GM23338 (cell line): ENCODE measurements around the gene HPGD. TPM values are rescaled to one million over a fixed set of nuclear protein-coding genes. Genes with fewer than 3 reads are reported as not detected.

Experiments used
- ATAC-seq: fragments of 200-7000 bp; cut with Tn5 transposase; 3 replicates; pipeline ENCODE4 v1.9.1; 2020
- DNase-seq: peaks from one replicate; pipeline ENCODE4 v3.0.0-alpha.2; 2015; ENCODE audit warnings: low spot score
- H2AFZ ChIP-seq: fragments of 200-600 bp; sonication (generic); 2 replicates; pipeline ENCODE4 v1.8.0; 2016; ENCODE audit warnings: antibody characterized with exemption, mild to moderate bottlenecking, moderate library complexity
- H3F3A ChIP-seq: fragments of 200-600 bp; sonication (generic); replicated peaks from 2 replicates; pipeline ENCODE4 v1.8.0; 2017; ENCODE audit warnings: antibody characterized with exemption, mixed run types, low read depth
- H3K27ac ChIP-seq: fragments of 200-600 bp; sonication (generic); 2 replicates; pipeline ENCODE4 v1.6.1; 2016; ENCODE audit warnings: low read depth
- H3K27me3 ChIP-seq: fragments of 200-600 bp; sonication (generic); 2 replicates; pipeline ENCODE4 v1.8.0; 2016; ENCODE audit warnings: mild to moderate bottlenecking, mixed run types, moderate library complexity; ENCODE audit not compliant: insufficient read depth
- H3K36me3 ChIP-seq: fragments of 200-600 bp; sonication (generic); 2 replicates; pipeline ENCODE4 v1.8.0; 2016; ENCODE audit warnings: mild to moderate bottlenecking; ENCODE audit not compliant: insufficient read depth
- H3K4me1 ChIP-seq: fragments of 200-600 bp; sonication (generic); 2 replicates; pipeline ENCODE4 v1.8.0; 2016; ENCODE audit warnings: mild to moderate bottlenecking, moderate library complexity; ENCODE audit not compliant: insufficient read depth
- H3K4me2 ChIP-seq: fragments of 200-600 bp; sonication (generic); 2 replicates; pipeline ENCODE4 v1.7.1; 2017; ENCODE audit warnings: mixed run types
- H3K4me3 ChIP-seq: fragments of 200-600 bp; sonication (generic); 2 replicates; pipeline ENCODE4 v1.6.1; 2016; ENCODE audit warnings: mixed run types
- H3K79me2 ChIP-seq: fragments of 200-600 bp; sonication (generic); replicated peaks from 2 replicates; pipeline ENCODE4 v1.8.0; 2017; ENCODE audit warnings: mild to moderate bottlenecking; ENCODE audit not compliant: insufficient read depth
- H3K9me2 ChIP-seq: fragments of 200-600 bp; sonication (generic); 2 replicates; pipeline ENCODE4 v1.8.0; 2017; ENCODE audit not compliant: insufficient read depth
- H4K20me1 ChIP-seq: fragments of 200-600 bp; sonication (generic); replicated peaks from 2 replicates; pipeline ENCODE4 v1.8.0; 2017; ENCODE audit warnings: mild to moderate bottlenecking; ENCODE audit not compliant: insufficient read depth
- H3K27ac Mint-ChIP-seq: 2 replicates; pipeline ENCODE4 v1.8.0; 2020; ENCODE audit warnings: inconsistent platforms, mild to moderate bottlenecking, moderate library complexity, mixed read lengths
- H3K27me3 Mint-ChIP-seq: 3 replicates; pipeline ENCODE4 v1.8.0; 2022; ENCODE audit warnings: low read depth, mild to moderate bottlenecking, moderate library complexity, mixed read lengths, inconsistent platforms; ENCODE audit not compliant: insufficient read depth, poor library complexity
- H3K36me3 Mint-ChIP-seq: 3 replicates; pipeline ENCODE4 v1.8.0; 2021; ENCODE audit warnings: low read depth, mild to moderate bottlenecking, inconsistent platforms, moderate library complexity, mixed read lengths
- H3K4me1 Mint-ChIP-seq: 3 replicates; pipeline ENCODE4 v1.8.0; 2020; ENCODE audit warnings: mild to moderate bottlenecking, inconsistent platforms, mixed read lengths
- H3K4me3 Mint-ChIP-seq: 3 replicates; pipeline ENCODE4 v1.8.0; 2021; ENCODE audit warnings: moderate library complexity, mild to moderate bottlenecking, inconsistent platforms, mixed read lengths
- H3K9me3 Mint-ChIP-seq: 3 replicates; pipeline ENCODE4 v1.8.0; 2020; ENCODE audit warnings: moderate library complexity, mild to moderate bottlenecking, inconsistent platforms, mixed read lengths
- NANOG ChIP-seq: IDR thresholded peaks from 2 replicates; pipeline ENCODE4 v1.6.1; 2016; ENCODE audit warnings: antibody characterized with exemption, borderline replicate concordance
- STAT1 ChIP-seq: IDR thresholded peaks from one replicate; pipeline ENCODE4 v1.6.1; 2016; ENCODE audit warnings: antibody characterized with exemption; ENCODE audit not compliant: unreplicated experiment
- polyA plus RNA-seq: library from polyadenylated mRNA; unstranded; fragments of >200 nt; fragmentation: Nextera tagmentation; extraction: Ambion mirVana; gene quantifications from 2 replicates; pipeline ENCODE4 v1.2.1, GENCODE V29; 2016
- total RNA-seq: library from RNA; depleted of rRNA; stranded (reverse); fragments of >200 nt; shearing (Covaris generic); gene quantifications from 2 replicates; pipeline ENCODE4 v1.2.3, GENCODE V29; 2014
- TF ChIP-seq, protein P1 (sequence below): fragments of 250-450 bp; sonication (Bioruptor Pico); IDR thresholded peaks from 2 replicates; pipeline ENCODE4 v1.5.0; 2020; ENCODE audit warnings: mild to moderate bottlenecking, moderate library complexity
- TF ChIP-seq, protein P2 (sequence below), 2 experiments: fragments of 200-600 bp in 1 of 2; sonication (generic) in 1 of 2; conservative IDR thresholded peaks; 2 replicates each; pipeline versions ENCODE4 v1.5.1 to v1.6.1; 2016 to 2017; ENCODE audit warnings: antibody characterized with exemption in 2 of 2, low read depth in 2 of 2, mild to moderate bottlenecking in 2 of 2, moderate library complexity in 1 of 2

Gene HPGD
- total and polyA plus RNA-seq, 2 experiments from 2014 or later: 5.6 to 9.1 TPM

- DNase-seq (no peak), ATAC-seq (no peak)
- no peak overlapping the region for H3K4me3 ChIP-seq
- H3F3A ChIP-seq: no peaks in the 10 kb centered on the region
- peaks cover 15% of the 10 kb centered on the region for H3K4me1 ChIP-seq
- H3K79me2 ChIP-seq: no peaks in the 10 kb centered on the region
- H3K4me2 ChIP-seq: no peak overlapping the region
- no peak overlapping the region for H3K27ac ChIP-seq
- no peaks in the 10 kb centered on the region for H3K27me3 ChIP-seq
- TF ChIP-seq STAT1: no peak
- TF ChIP-seq, protein P1, sequence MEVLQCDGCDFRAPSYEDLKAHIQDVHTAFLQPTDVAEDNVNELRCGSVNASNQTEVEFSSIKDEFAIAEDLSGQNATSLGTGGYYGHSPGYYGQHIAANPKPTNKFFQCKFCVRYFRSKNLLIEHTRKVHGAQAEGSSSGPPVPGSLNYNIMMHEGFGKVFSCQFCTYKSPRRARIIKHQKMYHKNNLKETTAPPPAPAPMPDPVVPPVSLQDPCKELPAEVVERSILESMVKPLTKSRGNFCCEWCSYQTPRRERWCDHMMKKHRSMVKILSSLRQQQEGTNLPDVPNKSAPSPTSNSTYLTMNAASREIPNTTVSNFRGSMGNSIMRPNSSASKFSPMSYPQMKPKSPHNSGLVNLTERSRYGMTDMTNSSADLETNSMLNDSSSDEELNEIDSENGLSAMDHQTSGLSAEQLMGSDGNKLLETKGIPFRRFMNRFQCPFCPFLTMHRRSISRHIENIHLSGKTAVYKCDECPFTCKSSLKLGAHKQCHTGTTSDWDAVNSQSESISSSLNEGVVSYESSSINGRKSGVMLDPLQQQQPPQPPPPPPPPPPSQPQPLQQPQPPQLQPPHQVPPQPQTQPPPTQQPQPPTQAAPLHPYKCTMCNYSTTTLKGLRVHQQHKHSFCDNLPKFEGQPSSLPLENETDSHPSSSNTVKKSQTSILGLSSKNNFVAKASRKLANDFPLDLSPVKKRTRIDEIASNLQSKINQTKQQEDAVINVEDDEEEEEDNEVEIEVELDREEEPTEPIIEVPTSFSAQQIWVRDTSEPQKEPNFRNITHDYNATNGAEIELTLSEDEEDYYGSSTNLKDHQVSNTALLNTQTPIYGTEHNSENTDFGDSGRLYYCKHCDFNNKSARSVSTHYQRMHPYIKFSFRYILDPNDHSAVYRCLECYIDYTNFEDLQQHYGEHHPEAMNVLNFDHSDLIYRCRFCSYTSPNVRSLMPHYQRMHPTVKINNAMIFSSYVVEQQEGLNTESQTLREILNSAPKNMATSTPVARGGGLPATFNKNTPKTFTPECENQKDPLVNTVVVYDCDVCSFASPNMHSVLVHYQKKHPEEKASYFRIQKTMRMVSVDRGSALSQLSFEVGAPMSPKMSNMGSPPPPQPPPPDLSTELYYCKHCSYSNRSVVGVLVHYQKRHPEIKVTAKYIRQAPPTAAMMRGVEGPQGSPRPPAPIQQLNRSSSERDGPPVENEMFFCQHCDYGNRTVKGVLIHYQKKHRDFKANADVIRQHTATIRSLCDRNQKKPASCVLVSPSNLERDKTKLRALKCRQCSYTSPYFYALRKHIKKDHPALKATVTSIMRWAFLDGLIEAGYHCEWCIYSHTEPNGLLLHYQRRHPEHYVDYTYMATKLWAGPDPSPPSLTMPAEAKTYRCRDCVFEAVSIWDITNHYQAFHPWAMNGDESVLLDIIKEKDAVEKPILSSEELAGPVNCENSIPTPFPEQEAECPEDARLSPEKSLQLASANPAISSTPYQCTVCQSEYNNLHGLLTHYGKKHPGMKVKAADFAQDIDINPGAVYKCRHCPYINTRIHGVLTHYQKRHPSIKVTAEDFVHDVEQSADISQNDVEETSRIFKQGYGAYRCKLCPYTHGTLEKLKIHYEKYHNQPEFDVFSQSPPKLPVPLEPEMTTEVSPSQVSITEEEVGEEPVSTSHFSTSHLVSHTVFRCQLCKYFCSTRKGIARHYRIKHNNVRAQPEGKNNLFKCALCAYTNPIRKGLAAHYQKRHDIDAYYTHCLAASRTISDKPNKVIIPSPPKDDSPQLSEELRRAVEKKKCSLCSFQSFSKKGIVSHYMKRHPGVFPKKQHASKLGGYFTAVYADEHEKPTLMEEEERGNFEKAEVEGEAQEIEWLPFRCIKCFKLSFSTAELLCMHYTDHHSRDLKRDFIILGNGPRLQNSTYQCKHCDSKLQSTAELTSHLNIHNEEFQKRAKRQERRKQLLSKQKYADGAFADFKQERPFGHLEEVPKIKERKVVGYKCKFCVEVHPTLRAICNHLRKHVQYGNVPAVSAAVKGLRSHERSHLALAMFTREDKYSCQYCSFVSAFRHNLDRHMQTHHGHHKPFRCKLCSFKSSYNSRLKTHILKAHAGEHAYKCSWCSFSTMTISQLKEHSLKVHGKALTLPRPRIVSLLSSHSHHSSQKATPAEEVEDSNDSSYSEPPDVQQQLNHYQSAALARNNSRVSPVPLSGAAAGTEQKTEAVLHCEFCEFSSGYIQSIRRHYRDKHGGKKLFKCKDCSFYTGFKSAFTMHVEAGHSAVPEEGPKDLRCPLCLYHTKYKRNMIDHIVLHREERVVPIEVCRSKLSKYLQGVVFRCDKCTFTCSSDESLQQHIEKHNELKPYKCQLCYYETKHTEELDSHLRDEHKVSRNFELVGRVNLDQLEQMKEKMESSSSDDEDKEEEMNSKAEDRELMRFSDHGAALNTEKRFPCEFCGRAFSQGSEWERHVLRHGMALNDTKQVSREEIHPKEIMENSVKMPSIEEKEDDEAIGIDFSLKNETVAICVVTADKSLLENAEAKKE (CRISPR knock-in tag): no peak
- TF ChIP-seq, protein P2, sequence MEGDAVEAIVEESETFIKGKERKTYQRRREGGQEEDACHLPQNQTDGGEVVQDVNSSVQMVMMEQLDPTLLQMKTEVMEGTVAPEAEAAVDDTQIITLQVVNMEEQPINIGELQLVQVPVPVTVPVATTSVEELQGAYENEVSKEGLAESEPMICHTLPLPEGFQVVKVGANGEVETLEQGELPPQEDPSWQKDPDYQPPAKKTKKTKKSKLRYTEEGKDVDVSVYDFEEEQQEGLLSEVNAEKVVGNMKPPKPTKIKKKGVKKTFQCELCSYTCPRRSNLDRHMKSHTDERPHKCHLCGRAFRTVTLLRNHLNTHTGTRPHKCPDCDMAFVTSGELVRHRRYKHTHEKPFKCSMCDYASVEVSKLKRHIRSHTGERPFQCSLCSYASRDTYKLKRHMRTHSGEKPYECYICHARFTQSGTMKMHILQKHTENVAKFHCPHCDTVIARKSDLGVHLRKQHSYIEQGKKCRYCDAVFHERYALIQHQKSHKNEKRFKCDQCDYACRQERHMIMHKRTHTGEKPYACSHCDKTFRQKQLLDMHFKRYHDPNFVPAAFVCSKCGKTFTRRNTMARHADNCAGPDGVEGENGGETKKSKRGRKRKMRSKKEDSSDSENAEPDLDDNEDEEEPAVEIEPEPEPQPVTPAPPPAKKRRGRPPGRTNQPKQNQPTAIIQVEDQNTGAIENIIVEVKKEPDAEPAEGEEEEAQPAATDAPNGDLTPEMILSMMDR (conservative IDR thresholded peaks at IDR 0.05; ENCODE audit: low read depth in 2 of 2): no peak
- no peak for TF ChIP-seq NANOG
- Mint-ChIP-seq H3K9me3 (peaks cover 9% of the 10 kb centered on the region; the same call in 2 of the 3 replicates), H3K27me3 (peaks cover 3% of the 10 kb centered on the region), H3K4me1 (peaks cover 26% of the 10 kb centered on the region), H3K27ac (no peak overlapping the region), H3K4me3 (no peak overlapping the region), H3K36me3 (peaks cover 12% of the 10 kb centered on the region; the same call in 2 of the 3 replicates)
- no peaks in the 10 kb centered on the region for H3K36me3 ChIP-seq
- no peaks in the 10 kb centered on the region for H4K20me1 ChIP-seq
- H3K9me2 ChIP-seq: peaks cover 8% of the 10 kb centered on the region; the same call in 1 of the 2 replicates
- no peak overlapping the region for H2AFZ ChIP-seq
Measured at GRCh38 chr4:174555789-174556630, 33.7 kb upstream of the HPGD start.
